ENCODE data around the gene ACSM2B.
"Not testable (repeated sequence)": the region's sequence is repeated elsewhere in the genome, so short reads cannot be mapped to it uniquely, and the experiment has no call there.

ACSM2B gene

GRCh38 chr16:20576145-20576544, at the start of gene ACSM2B:
Gene ACSM2B (minus strand): TSS chr16:20576367. CDS start chr16:20564845, 11,522 bp downstream.
- not testable (repeated sequence) for DNase-seq (ENCODE audit: low spot score)

DNA sequence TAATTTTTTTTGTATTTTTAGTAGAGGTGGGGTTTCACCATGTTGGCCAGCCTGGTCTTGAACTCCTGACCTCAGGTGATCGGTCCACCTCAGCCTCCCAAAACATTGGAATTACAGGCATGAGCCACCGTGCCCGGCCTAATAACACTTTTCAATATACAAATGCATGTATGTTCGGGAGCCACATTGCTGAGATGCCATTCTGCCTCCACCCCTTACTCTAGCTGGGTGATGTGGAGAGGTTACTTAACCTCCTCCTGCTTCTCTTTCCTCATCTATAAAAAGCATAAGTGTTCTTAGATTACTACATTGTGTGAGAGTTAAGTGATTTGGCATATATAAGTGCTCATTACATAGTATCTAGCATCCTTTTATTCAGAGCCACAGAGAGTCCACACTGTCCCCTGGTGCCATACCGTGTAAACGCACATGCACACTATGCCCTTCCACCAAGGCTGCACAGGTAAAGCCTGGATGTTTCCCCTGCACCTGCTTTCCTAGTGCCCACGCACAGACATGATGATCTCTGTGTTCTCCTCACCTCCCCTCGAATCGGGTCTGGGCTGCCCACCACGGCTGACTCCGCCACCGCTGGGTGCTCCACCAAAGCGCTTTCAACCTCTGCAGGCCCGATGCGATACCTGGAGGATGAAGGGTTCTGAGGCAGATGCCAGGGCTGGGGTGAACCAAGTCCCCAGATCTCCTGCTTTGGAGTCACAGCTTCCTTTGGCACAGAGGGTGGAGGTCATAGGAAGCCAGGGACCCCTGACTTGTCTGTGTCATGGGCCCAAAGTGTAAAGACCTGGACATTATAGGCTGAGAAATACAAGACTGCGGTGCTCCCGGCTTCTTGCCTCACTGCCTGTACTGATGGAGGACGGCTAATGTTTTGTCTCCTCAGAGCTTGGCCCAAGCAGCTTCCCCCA, 49.0 kb upstream of the ACSM2B start:
- DNase-seq (ENCODE audit: low spot score), result no peak

DNA sequence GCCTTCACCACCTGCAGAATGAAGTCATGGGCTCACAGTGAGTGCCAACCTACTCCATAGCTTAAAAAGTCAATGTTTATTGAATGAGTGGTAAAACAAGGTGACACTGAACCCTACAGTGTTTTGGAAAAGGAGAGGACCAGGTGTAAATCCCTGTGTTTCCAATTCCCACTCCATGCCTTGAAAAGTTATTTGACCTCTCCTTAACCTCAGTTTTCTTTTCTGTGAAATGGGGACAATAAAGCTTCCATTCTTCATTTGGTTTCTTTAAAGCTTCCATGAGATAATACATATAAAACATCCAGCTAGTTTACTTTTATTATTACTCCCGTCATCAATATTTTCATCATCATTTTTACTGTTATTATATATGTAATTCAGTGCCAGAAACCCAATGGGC, 48.0 kb upstream of the ACSM2B start:
- no peak for DNase-seq (ENCODE audit: low spot score)

GRCh38 chr16:20622498-20622870, 46.3 kb upstream of the ACSM2B start:
- no peak for DNase-seq (ENCODE audit: low spot score)

DNA sequence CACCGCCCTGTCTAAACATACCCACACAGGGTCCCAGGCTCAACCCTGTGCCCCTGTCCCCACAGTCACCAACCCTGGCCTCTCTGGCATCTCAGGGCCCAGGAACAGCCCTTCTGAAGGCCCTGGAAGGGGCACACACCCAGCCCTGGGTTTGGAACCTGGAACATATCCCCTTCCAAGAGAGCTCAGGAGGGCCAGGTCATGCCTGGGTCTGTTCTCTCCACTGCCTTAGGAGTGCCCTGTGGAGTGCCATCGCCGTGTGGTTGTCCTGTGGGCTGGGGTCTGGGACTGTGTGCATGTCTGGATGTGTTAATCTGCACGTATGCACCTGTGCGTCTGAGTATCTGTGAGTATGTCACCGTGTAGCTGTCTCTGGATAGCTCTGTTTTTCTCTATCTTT, 45.2 kb upstream of the ACSM2B start:
- DNase-seq (ENCODE audit: low spot score), result no peak

GRCh38 chr16:20620770-20621169, 44.6 kb upstream of the ACSM2B start:
- DNase-seq (ENCODE audit: low spot score), result no peak

DNA sequence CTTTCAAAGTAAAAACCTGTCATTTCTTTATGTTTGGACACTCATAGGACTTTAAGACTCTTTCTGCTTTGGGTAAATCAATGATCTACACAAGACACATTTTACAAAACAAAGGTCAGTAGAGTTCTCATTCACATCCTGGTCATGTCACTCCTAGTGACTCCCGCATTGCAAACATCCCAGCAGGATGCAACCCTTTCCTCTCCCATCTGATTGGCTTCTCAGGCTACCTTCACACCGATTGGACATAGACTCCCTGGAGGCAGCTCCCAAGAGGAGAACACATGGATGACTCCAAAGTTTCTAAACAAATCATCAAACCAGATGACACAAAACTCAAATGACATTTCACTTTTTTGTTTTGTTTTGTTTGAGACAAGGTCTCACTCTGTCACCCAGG, 43.8 kb upstream of the ACSM2B start:
- no peak for DNase-seq (ENCODE audit: low spot score)

DNA sequence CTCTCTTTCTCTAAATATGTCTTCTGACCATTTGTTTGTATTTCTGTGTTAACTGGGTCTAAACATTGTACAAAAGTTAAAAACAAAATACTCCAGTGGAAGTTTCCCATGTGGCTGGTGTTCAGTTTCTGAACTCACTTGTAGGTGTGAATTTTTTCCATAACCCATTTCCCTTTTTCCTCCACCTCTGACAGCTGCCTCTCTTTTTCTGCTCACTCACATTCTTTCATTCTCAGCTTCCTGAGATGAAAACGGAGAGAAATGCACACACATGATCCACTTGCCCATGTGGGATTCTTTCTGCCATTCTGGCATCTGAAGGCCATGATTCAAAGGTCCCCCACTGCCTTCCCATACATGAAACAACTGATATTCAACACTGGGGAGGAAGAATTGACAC, 41.1 kb upstream of the ACSM2B start:
- no peak for DNase-seq (ENCODE audit: low spot score)

- no peak for DNase-seq (ENCODE audit: low spot score)
These were observed 38.3 kb upstream of the ACSM2B start for GRCh38 chr16:20614186-20615141.

DNA sequence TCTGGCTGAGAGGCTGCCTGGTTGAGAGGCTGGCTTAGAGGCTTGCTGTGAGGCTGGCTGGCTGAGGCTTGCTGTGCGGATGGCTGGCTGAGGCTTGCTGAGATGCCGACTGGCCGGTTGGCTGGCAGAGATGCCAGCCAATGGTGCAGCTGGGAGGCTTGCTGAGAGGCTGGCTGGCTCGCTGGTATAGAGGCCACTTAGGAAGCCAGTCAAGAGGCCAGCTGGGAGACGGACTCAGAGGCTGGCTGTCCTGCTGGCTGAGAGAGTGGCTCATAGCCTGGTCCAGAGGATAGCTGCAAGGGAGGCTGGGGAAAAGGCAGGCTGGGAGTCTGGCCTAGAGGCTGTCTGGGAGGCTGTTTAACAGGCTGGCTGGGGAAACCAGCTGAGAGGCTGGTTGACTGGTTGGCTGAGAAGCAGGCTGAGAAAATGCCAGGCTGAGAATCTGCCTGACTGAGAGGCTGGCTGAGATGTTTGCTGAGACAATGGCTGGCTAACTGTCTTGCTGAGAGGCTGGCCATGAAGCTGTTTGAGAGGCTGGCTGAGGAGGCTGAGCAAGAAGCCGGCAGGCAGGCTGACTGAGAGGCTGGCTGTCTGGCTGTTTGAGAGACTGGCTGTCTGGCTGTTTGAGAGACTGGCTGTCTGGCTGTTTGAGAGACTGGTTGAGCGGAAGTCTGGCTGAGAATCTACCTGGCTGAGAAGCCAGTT, 37.5 kb upstream of the ACSM2B start:
- DNase-seq (ENCODE audit: low spot score), result no peak

- peak; percentile 49 for DNase-seq (ENCODE audit: low spot score)
These were observed 36.6 kb upstream of the ACSM2B start for GRCh38 chr16:20612551-20613480.

DNA sequence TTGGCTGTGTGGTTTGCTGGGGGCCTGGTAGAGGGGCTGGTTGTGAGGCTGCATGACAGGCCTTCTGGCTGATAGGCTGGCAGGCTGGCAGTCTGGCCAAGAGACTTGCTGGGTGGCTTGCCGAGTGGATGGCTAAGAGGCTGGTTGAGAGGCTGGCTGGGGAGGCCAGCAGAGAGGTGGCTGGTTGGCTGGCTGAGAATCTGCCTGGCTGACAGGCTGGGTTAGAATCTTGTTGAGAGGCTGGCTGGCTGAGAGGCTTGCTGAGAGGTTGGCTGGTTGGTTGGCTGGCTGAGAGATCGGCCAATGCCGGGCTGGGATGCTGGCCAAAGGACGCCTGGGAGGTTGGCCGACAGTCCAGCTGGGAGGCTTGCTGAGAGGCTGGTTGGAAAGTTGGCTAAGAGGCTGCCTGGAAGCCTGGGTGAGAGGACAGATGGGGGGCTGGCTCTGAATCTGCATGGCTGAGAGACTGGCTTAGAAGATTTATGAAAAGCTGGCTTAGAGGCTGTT, 35.9 kb upstream of the ACSM2B start:
- DNase-seq (ENCODE audit: low spot score), result peak; percentile 44

DNA sequence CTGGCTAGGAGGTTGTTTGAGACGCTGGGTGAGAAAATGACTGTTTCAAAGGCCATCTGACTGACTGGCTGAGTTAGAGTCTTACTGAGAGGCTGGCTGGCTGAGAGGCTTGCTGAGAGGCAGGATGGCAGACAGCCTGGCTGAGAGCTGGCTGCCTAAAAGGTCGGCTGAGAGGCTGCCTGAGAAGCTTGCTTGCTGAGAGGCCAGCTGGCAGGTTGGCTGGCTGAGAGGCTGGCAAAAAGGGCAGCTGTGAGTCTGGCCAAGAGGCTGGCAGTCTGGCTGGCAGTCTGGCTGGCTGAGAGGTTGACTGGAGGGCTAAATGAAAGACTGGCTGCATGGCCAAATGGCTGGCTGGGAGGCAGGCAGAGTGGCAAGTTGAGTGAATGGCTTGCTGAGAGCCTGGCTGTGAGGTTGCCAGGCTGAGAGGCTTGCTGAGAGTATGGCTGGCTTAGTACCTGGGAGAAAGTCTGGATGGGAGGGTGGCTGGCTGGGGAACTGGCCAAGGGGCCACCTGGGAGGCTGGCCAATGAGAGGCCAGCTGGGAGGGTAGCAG, 35.3 kb upstream of the ACSM2B start:
- peak; percentile 70 for DNase-seq (ENCODE audit: low spot score)

GRCh38 chr16:20610892-20611349, 34.8 kb upstream of the ACSM2B start:
- peak; percentile 4 for DNase-seq (ENCODE audit: low spot score)

- DNase-seq (ENCODE audit: low spot score), result no peak
These were observed 34.2 kb upstream of the ACSM2B start for GRCh38 chr16:20610211-20610891.

DNA sequence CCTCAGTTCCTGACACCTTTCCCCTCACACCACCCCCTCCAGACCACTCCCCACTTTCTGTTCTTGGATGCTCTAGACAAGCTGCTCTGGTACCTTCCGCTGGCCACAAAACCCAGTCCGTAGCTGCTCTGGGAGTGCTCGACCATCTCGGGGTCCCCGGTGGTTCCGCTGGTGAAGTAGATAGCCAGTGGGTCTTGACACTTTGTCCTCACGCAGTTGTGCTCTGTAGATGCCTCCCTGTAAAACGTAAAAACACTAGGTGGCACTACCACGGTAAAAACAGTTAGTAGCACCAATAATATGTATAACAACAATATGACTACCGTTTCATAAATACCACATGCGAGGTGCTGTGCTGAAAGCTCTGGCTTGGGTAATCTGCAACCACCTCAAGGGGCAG, 26.0 kb upstream of the ACSM2B start:
- DNase-seq (ENCODE audit: low spot score), result not testable (repeated sequence)

DNA sequence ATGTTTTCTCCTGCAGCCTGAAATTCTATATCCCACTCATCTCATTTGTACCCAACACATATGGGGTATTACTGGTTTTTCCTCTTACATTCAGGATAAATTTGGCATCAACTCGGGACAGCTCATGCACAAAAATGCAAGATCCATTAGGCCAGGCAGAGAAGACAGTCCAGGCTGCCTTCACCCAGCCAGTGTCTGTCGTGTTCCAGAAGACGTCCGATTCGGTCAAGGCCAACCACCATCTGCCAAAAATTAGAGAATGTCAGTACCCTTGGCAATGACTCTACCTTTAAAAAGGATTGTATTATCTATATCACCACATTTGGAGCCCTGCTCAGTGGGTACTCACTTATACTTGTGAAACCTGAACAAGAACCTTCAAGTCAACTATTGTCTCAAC, 23.3 kb upstream of the ACSM2B start:
- DNase-seq (ENCODE audit: low spot score), result not testable (repeated sequence)

GRCh38 chr16:20598832-20599469, 22.8 kb upstream of the ACSM2B start:
- no peak for DNase-seq (ENCODE audit: low spot score)

GRCh38 chr16:20595694-20596093, 19.5 kb upstream of the ACSM2B start:
- DNase-seq (ENCODE audit: low spot score), result not testable (repeated sequence)
